Eye (tissue), 1 donor: ENCODE results near the gene NARS2.

Experiments used
- DNase-seq: peaks from one replicate; pipeline ENCODE4 v3.0.0-alpha.2; 2015

The NARS2 gene

DNA sequence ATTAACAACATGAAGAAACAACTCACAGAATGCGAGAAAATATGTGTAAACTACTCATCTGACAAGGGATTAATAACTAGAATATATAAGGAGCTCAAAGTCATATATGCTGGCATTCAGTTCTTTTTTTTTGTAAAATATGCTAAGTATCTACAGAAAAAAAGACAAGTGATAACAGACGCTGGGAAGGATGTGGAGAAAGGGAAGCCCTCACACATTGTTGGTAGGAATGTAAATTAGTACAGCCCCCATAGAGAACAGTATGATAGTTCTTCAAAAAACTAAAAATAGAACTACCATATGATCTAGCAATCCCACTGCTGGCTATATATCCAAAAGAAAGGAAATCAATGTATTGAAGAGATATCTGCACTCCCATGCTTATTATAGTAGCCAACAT is 170.9 kb downstream of the NARS2 start:
- no peak for DNase-seq

- no peak for DNase-seq
Observed at GRCh38 chr11:78402847-78403246, 171.8 kb downstream of the NARS2 start.

DNA sequence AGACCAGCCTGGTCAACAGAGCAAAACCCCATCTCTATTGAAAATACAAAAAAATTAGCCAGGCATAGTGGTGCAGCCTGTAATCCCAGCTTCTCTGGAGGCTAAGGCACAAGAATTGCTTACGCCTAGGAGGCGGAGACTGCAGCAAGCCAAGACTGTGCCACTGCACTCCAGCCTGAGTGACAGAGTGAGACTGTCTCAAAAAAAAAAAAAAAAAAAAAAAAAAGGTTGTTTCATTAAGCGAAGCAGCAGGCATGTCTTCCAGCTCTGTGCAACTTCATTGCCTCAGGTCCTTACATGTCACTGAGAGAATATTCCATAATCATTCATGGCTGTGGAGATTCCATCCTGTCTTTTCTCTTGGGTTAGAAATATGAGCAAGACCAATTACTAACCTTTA is 174.0 kb downstream of the NARS2 start:
- DNase-seq, result no peak

GRCh38 chr11:78400116-78400515 is 174.5 kb downstream of the NARS2 start:
- no peak for DNase-seq

- DNase-seq, result no peak
Observed at GRCh38 chr11:78399136-78399535, 175.5 kb downstream of the NARS2 start.

- no peak for DNase-seq
Observed at GRCh38 chr11:78398715-78399114, 175.9 kb downstream of the NARS2 start.

- DNase-seq, result no peak
Observed at GRCh38 chr11:78397398-78397797, 177.3 kb downstream of the NARS2 start.

DNA sequence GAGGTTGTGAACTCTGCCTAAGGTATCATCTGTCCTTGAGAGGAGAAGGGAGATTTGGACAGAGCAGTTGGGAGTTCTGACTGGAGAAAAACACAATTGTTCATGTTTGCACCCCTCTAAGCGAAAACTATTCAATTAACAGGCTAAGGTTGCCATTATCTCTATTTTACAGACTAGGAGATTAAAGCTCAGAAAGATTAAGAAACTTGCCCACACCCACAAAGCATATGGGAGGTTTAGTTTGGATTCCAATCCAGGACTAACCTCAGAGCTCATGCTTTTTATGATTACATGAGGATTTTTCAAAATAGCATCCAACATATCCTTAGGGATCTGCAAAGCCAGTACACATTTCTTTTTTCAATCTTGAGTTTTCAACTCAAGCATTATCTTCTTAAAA is 179.1 kb downstream of the NARS2 start:
- DNase-seq, result no peak

GRCh38 chr11:78392854-78393253 is 181.8 kb downstream of the NARS2 start:
- DNase-seq, result no peak

DNA sequence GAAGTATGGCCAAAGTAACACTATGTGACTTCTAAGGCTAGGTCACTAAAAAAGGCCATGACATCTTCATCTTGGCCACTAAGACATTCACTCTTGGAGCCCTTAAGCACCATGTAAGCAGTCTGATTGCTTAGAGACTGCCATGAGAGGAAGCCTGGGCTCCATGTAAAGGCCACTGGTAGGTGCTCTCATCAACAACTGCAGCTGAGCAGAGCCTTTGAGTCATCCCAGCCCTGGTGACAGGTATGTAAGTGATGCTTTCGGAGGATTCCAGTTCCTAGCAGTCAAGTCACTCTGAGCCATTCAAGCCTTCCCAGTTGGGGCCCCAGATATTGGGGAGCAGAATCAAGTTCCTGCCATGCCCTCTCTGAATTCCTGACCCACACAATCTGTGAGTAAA is 183.2 kb downstream of the NARS2 start:
- no peak for DNase-seq

DNA sequence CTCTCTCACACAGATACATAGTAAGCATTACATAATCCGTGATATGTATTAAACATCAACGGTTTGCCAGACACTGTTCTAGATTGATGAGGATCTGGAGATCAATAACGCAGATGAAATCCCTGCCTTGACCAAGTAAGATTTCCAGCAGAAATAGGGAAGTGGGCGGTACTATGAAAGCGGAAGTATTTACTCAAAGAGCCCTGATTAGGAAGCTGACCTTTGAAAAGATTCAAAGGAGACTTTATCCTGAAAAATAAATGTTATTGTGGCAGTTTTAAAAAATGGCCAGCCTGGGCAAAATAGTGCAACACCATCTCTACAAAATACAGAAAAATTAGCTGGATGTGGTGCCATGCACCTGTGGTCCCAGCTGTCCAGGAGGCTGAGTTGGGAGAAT is 183.9 kb downstream of the NARS2 start:
- DNase-seq, result no peak

DNA sequence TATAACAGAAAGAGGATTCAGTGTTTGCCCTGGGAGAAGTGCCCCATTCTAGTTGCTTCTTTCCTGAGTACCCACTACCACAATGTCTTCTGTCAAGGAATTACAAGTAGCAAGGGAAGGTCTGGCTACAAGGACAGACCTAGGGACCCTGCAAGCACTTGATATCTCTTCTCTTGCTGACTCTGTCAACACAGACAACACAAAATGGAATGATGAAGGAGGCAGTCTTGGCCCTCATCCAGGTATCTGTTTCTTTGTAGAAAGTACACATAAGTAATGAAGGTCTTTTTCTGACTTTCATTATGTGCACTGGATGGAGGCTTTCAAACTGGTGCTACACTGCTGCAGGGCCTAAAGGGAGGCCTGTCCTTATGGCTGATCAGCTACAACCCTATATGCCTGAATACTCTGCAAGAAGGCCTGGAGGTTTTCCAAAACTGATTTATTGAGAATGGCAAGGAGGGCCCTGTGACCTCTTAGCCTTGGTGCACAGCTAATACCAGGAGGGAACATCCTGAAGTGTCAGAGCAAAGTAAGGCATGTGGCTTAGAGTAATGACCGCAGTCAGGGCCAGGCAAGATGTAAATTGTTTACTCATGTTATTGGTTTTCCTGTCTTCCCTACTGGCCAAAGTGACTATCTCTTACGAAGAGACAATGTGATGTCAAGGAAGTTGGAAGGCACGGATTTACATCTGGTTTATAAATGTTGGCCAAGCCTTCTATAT is 188.3 kb downstream of the NARS2 start:
- no peak for DNase-seq
